ENCODE results near the gene SLC9A1.
"Not testable (repeated sequence)": the region's sequence is repeated elsewhere in the genome, so short reads cannot be mapped to it uniquely, and the experiment has no call there.

SLC9A1 gene

DNA sequence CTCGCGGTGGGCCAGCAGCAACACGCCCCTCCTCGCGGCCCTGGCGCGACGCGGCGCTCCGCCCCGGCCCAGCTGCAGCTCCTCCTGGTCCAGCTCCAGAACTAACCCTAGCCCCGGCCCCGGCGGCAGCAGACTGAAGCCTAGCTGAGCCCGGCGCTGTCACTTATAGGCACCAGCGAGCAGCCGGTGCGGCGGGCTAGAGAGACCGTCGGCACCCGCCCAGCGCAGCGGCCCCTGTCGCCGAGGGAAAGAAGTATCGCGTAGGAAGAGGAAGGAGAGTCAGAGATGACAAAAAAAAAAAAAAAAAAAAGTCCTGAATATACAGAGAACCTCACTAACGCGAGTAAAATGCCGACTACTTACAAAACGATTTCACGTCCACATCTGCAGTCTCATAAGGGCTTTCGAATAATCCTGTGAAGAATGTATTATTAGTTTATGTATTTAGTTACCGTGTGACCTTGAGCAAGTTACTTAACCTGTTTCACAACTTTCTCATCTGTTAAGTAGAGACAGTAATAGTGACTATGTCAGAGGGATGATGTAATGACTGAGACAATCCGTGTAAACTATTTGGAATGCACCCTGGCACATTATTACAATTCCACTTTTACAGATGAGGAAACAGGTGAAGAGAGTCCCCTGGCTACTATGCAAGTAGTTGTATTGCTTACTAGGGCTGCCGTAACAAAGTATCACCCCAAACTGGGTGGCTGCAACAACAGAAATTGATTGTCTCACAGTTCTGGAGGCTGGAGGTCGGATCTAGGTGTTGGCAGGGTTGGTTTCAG lies at the start of gene SLC9A1:
Gene SLC9A1, minus strand, starts transcription at position 135 of the 791 bp plus-strand sequence. CDS start 791 bp downstream, outside the sequence.
- DNase-seq (ENCODE audit: low read depth in 2 of 2): peak; percentile 81 to 84

DNA sequence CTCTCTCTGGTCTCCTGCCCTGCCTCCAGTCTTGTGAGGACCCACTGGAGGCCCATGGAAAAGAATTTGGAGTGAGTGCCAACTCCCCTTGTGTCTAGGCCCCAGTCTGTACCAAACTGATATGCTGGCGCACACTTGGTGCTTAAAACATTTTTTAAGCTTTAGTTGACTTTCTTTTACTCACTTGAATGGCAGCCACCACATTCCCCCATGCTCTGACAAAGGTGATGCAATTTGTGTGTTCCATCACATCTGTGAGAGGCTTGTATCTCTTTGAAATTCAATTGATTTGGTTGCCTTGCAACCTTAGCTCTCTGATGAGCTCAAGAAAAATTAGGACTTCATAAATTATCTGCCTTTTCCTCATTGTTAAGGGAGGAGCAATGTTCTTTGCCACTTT lies 49.0 kb upstream of the SLC9A1 start:
- DNase-seq (ENCODE audit: low read depth in 2 of 2): no peak

- no peak for DNase-seq (ENCODE audit: low read depth in 2 of 2)
Observed at GRCh38 chr1:27201295-27201694, 46.4 kb upstream of the SLC9A1 start.

- no peak for DNase-seq (ENCODE audit: low read depth in 2 of 2)
Observed at GRCh38 chr1:27193194-27193593, 38.3 kb upstream of the SLC9A1 start.

GRCh38 chr1:27192039-27192529 lies 37.2 kb upstream of the SLC9A1 start:
- no peak for DNase-seq (ENCODE audit: low read depth in 2 of 2)

- not testable (repeated sequence) for DNase-seq (ENCODE audit: low read depth in 2 of 2)
Observed at GRCh38 chr1:27184665-27185064, 29.7 kb upstream of the SLC9A1 start.

GRCh38 chr1:27179979-27180378 lies 25.1 kb upstream of the SLC9A1 start:
- DNase-seq (ENCODE audit: low read depth in 2 of 2): no peak

- no peak for DNase-seq (ENCODE audit: low read depth in 2 of 2)
Observed at GRCh38 chr1:27179379-27179778, 24.5 kb upstream of the SLC9A1 start.

GRCh38 chr1:27176954-27177353 lies 22.0 kb upstream of the SLC9A1 start:
- no peak for DNase-seq (ENCODE audit: low read depth in 2 of 2)

- no peak for DNase-seq (ENCODE audit: low read depth in 2 of 2)
Observed at GRCh38 chr1:27176323-27176722, 21.4 kb upstream of the SLC9A1 start.

DNA sequence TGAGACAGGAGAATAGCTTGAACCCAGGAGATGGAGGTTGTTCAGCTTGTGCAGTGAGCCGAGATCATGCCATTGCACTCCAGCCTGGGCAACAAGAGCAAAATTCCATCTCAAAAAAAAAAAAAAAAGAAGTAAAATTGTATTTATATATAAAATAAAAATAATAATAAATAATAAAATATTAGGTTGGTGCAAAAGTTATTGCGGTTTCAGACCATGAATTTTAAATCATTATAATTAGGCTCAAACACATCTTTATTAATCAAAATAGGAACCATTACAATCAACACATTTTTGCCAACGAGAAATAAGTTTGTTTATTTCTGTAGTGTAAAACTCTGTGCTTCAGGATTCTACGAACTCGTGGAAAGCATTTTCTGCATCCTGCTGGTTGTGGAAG lies 18.1 kb upstream of the SLC9A1 start:
- not testable (repeated sequence) for DNase-seq (ENCODE audit: low read depth in 2 of 2)

DNA sequence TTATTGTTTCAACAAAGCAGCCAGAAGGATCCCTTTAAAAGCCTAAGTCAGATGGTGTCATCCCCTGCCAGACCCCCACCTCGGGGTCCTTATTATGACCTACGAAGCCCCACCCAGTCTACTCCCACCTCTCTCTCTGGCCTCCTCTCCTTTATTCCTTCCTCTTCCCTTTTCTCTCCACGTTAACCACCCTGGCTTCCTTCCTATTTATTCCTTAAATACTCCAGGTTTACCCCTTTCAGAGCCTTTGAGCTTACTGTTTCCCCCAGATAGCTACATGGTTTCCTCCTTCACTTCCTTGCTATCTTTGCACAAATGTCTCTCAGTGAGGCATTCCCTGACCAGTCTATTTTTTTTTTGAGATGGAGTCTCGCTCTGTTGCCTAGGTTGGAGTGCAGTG lies 12.0 kb upstream of the SLC9A1 start:
- no peak for DNase-seq (ENCODE audit: low read depth in 2 of 2)

DNA sequence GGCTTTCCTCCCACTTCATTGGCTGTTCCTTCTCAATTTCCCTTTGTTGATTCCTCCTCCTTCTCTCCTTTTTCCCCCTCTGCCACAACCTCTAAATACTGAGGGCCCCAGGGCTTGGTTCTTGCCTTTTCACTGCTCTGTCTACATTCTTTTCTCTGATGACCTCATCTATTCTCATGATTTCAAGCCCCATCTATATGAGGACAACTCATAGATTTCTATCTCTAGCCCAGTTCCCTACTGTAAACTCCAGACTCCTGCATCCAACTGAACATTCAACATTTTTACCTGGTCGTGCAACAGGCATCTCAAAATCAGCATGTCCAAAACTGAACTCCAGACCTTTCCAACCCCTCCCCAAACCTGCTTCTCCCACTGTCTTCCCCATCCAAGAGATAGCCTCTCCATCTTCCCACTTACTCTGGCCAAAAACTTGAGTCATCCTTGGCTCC lies 11.5 kb upstream of the SLC9A1 start:
- DNase-seq (ENCODE audit: low read depth in 2 of 2): no peak

DNA sequence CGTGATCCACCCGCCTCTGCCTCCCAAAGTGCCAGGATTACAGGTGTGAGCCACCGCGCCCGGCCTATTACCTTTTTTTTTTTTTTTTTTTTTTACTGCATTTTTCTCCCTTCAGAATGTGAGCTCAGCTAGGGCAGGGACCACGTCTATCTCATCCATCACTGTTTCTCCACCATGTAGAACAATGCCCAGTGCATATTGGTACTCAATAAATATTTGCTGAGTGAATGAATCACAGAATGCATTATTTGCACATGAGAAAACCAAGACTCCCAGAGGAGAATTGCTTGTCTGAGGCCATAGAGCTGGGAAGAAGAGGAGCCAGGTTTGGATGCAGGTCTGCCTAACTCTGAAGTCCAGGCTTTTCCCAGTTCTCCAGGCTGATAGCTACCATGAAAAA lies 8.2 kb upstream of the SLC9A1 start:
- no peak for DNase-seq (ENCODE audit: low read depth in 2 of 2)

- no peak for DNase-seq (ENCODE audit: low read depth in 2 of 2)
Observed at GRCh38 chr1:27162090-27162489, 7.2 kb upstream of the SLC9A1 start.

DNA sequence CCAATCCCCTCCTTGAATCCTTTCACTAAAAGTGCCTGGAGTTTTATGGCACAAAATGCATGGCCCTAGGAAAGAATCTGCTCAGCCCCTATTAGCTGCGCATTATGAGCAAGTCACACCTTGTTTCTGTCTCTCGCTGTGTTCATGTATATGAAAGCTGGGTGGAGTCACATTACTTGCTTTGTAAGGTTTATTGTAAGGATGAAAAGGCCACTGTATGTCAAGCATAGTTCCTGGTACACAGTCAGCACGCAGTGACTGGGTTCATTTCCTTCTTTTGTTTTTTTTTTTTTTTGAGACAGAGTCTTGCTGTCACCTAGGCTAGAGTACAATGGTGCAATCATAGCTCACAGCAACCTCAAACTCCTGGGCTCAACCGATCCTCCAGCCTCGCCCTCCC lies 6.7 kb upstream of the SLC9A1 start:
- no peak for DNase-seq (ENCODE audit: low read depth in 2 of 2)

DNA sequence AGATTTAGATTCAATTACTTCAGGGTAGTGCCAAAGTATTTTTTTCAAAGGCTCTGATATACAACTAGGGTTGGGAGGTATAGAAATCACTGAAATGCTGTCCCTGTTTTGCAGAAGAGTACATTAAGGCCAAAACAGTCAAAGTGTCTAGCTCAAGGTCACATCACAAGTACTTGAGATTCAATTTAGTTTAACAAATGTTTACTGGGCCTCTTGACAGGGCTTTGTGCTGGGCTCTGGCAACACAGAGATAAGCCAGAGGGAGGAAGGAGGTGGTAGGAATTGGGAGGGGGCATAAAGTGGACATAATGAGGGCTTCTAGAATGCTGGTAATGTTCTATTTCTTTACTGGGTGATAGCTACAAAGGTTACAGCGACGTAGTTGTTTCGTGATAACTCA lies 2.3 kb upstream of the SLC9A1 start:
- no peak for DNase-seq (ENCODE audit: low read depth in 2 of 2)

DNA sequence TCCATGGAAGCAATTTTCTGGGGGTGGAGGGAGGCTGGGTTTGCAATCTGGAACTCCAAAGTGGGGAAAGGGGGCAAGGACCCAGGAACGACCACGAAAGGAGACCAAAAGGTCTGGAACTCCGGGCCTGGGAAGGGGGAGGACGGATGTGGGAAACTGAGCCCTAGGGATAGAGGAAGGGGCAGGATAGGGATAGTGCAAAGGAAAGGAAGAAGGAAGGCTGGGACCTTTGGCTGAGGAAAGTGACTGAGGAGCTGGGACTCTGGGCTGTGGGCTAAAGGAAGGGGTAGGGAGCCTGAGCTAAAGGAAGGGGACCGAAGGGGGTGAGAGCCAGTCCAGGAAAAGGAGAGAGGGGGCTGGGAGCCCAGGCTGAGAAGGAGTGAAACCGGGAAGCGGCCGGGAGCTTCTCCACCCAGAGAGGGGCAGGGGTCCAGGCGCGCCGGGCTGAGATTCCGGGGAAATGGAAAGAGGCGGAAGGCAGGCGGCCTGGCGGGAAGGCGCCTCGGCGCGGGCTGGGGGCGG lies 395 bp downstream of the SLC9A1 start:
- no peak for DNase-seq (ENCODE audit: low read depth in 2 of 2)

GRCh38 chr1:27153927-27154358 lies 982 bp downstream of the SLC9A1 start:
- no peak for DNase-seq (ENCODE audit: low read depth in 2 of 2)

DNA sequence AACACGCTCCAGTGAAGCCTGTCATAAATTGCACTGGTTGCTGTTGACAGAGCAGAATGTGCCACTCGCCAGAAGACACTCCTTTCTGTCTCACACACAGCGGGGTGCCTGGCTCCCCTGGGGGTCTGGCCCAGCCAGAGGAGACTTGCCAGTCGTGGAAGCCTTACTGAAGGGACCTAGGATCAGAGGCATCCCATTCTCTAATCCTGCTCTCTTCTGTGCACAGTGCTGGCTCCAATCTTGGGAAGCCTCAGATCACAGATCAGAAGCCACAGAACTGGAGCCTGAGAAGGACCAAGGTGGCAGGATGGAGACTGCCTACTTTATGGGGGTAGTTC lies 1.4 kb downstream of the SLC9A1 start:
- no peak for DNase-seq (ENCODE audit: low read depth in 2 of 2)

DNA sequence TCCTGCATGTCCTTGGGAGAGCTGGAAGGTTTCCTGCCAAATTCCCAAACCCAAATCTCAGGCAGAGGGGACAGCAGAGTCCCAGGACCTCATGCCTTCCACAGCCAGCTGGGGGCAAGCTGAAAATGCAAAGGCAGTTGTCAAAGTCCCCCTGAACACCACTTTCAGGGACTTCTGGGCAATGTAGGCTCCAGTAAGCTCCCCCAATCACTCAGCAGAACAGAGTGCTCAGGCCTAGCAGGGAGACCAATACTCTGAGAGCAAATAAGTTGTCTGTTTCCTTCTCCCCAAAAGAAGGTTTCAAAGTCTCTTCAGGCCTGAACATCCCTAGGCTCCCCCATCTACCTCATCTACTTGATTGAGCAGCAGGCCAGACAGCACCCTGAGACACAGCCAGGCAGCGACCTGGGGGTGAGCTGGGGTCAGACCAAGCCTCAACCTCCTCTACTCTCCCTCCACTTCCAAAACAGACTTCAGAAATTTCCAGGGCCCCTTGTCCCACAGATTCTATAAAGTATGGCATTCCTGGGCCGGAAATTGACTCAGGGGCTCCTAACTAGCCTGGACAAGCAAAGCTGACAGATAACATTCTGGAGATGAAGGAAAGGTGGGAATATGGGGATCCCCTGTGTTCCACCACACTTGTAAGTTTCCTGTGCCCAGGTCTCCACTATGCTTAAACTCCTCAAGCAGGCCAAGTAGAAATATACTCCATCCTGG lies 1.9 kb downstream of the SLC9A1 start:
- no peak for DNase-seq (ENCODE audit: low read depth in 2 of 2)

- DNase-seq (ENCODE audit: low read depth in 2 of 2): no peak
Observed at GRCh38 chr1:27152004-27152828, 2.7 kb downstream of the SLC9A1 start.
